HG03135 (cell line): ENCODE data around the gene CREBL2.
A peak's percentile ranks its signal among the peaks of the same experiment; 100 is the strongest.
"Not testable (repeated sequence)": the region's sequence is repeated elsewhere in the genome, so short reads cannot be mapped to it uniquely, and the experiment has no call there.

Source experiments
- ATAC-seq: cut with Tn5 transposase; IDR thresholded peaks from one replicate; pipeline ENCODE4 v1.9.1; 2021; ENCODE audit warnings: mild to moderate bottlenecking, moderate library complexity; ENCODE audit not compliant: unreplicated experiment

Gene CREBL2

GRCh38 chr12:12630850-12631249, 19.2 kb downstream of the CREBL2 start:
- no peak for ATAC-seq

DNA sequence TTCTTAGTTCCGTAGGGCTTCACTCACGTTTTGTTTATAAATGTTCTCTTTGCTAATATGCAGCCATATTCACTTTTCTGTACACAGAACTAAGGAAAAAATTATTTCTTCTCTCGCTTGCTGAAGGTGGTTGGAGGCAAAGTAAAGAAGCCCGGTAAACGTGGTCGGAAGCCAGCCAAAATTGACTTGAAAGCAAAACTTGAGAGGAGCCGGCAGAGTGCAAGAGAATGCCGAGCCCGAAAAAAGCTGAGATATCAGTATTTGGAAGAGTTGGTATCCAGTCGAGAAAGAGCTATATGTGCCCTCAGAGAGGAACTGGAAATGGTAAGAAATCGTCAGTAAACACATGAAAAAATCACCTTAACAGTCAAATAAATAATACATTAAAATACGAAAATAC, 24.0 kb downstream of the CREBL2 start:
- no peak for ATAC-seq

- ATAC-seq: no peak
Observed at GRCh38 chr12:12636641-12637040, 25.0 kb downstream of the CREBL2 start.

DNA sequence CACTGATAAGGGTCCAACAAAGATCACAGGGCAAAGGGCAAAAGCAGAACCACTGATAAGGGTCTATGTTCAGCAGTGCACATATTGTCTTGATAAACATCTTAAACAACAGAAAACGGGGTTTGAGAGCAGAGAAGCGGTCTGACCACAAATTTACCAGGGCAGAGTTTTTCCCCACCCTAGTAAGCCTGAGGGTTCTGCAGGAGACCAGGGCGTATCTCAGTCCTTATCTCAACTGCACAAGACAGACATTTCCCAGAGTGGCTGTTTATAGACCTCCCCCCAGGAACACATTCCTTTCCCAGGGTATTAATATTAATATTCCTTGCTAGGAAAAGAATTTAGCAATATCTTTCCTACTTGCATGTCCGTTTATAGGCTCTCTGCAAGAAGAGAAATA, 28.3 kb downstream of the CREBL2 start:
- ATAC-seq: not testable (repeated sequence)

GRCh38 chr12:12641650-12642049, 30.0 kb downstream of the CREBL2 start:
- ATAC-seq: no peak

GRCh38 chr12:12642916-12643315, 31.2 kb downstream of the CREBL2 start:
- no peak for ATAC-seq

DNA sequence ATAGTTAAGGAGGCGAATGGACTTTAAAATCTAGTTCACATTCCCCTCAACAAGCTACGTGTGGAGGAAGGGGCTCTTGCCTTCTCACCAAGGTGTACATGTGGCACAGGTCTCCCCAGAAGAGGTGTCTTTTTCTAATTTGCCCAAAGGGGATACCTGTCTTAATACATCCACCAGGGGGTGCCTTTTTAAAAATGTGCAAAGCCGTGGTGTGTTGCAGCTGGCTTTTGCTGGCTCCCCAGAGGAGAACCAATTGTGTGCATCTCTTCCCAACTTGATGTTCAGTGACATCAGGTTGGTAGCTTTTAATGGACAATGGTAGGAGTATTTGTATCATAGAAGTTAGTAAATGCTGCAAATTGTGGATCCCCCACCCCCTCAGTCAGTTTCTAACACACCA, 33.8 kb downstream of the CREBL2 start:
- peak; percentile 40 for ATAC-seq

DNA sequence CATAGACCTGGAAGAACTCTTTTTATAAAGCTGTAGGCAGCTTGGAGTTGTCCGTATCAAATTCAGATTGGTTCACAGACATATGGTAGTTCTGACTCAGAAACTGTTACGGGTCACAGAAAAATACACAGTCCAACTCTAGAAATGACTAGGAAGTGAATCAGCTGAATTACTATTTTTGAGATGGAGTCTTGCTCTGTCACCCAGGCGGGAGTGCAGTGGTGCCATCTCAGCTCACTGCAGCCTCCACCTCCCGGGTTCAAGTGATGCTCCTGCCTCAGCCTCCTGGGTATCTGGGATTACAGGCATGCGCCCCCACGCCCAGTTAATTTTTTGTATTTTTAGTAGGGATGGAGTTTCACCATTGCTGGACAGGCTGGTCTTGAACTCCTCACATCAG, 34.3 kb downstream of the CREBL2 start:
- ATAC-seq: peak; percentile 60

DNA sequence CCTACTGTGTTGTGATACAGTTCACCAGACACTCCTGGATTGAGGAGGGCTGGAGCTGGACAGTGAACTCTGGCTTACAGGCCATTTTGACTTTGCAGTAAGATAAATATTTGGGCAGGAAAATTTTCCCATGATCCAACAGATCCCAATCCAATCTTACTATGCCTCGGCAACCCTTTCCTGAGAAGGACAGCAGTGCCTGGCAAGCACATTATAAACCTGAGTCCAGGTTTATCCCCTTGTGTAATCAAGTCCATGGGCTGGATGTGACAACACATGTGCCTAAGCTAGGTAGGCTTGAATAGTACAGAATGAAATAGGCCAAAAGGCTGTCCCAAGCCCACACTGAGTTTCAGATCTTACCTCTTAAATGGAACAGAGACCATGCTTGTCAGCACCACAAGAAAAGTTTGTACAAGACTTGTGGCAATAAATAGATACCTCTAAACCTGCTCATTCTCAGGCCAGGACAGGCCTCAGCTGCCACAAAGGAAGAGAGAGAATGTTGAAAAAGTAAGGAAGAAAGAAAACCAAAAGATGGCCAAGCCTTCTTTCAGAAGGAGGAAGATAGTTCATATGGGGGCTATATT, 34.9 kb downstream of the CREBL2 start:
- no peak for ATAC-seq

- no peak for ATAC-seq
Observed at GRCh38 chr12:12648284-12648683, 36.6 kb downstream of the CREBL2 start.

- no peak for ATAC-seq
Observed at GRCh38 chr12:12648951-12649650, 37.4 kb downstream of the CREBL2 start.

GRCh38 chr12:12651752-12652151, 40.1 kb downstream of the CREBL2 start:
- ATAC-seq: no peak

DNA sequence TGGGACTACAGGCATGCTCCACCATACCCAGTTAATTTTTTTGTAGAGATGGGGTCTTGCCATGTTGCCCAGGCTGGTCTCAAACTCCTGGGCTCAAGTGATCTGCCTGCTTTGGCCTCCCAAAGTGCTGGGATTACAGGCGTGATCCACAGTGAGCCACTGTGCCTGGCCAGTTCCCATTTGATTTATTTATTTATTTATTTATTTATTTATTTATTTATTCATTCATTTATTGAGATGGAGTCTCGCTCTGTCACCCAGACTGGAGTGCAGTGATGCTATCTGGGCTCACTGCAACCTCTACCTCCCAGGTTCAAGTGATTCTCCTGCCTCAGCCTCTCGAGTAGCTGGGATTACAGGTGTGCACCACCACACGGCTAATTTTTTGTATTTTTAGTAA, 41.0 kb downstream of the CREBL2 start:
- ATAC-seq: not testable (repeated sequence)

- no peak for ATAC-seq
Observed at GRCh38 chr12:12653922-12654321, 42.2 kb downstream of the CREBL2 start.

DNA sequence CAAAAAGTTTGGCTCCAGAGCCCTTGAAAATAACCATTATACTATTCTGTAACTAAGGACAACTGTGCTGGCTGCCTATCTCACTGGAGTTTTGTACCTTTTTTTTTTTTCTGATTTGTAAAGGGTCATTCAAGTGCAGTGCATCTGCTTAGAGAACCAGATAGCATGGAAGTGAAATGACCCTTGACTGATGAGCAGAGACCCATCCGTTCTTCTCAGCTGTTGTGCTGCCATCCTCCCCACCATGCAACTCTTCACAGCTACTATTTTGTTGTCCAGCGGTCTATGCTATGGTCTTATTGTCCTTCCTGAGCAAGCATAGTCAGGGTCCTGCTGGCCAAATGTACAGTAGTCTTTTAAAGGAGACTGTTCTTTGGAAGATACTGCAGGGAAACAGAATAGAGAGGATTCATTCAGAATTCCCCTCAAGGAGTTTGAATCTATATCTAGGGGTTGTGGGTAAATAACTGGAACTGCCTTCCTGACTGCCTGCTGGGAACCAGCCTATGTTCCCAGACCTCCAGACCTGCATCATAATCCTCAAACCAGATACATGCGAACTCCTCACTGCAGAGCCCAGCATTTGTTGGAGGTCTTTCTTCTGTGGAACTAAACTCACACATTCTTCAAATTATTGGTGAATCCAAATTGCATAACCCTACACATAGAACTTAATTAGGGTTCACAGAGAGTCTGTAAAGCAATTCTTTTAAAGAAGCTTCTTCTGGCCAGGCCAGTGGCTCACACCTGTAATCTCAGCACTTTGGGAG, 43.2 kb downstream of the CREBL2 start:
- ATAC-seq: no peak

DNA sequence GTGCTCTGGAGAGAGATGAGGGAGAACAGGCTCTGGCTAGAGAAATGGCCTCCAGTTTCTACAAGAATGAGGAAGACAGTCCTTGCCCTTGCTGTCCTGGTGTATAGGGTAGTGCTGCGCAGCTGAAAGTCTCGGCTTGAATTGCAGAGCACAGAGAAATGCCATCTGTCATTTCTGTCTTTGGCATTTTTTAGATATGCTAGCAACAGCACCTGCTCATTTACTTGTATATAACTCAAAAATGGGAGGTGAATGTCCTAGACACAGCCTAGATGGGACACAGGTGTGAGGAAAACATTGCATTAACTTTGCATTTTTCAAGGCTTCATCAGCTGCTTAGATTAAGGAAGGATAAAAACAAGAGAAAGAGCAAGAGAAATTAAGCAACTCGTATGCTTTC, 48.5 kb downstream of the CREBL2 start:
- no peak for ATAC-seq

DNA sequence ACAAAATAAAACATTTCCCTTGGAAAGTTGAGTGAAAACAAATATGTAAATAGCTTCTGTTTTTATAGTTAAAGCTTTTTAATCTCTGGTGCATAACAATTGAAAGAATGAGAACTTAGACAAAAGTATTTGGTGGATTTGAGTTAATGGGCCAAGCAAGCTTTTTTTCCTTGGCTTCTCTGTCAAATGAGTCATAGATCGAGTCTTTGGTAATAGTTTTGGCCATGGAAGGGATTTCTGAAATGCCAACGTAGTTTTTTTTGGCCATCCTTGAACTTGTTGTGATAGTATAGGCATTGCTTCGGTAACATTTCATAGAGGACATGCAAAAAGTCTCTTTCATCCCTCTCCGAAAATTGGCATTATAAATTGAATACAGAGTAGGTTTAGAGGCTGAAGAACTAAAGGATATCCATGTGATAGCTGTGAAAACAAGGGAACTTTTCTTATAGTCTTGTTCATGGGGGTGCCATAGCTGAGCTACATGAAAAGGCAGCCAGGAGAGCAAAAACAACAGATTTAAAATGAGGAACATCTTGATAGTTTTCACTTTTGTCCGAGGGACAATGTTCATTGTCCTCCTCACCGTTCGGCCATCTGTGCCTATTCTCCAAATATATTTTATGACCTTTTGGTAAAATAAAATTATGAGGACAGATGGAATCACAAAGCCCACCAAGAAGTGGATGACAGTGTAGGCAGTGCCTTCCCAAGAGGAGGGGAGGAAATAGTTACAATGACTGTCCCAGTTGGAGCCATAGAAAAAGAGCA, 49.6 kb downstream of the CREBL2 start:
- no peak for ATAC-seq

DNA sequence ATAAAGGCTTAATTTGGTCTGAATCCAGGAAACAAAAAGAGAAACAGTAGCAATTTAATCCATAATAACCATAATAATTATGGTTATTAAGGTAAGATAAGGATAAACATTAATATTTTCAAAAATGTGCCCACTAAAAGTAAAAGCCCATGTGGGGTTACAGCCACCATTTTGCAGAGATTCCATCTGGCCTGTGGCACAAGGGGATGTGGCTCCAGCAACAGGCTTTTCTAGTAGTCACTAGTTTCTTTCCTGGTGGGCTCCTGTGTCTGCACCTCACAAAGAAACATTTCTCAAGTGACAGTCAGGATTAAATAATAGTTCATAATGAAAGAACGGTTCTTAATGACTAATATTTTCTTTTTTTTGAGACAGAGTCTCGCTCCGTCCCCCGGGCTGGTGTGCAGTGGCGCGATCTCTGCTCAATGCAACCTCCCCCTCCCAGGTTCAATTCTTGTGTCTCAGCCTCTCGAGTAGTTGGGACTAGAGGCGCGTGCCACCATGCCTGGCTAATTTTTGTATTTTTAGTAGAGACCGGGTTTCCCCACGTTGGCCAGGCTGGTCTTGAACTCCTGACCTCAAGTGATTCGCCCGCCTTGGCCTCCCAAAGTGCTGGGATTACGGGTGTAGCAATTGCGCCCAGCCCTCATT, 52.1 kb downstream of the CREBL2 start:
- ATAC-seq: no peak

DNA sequence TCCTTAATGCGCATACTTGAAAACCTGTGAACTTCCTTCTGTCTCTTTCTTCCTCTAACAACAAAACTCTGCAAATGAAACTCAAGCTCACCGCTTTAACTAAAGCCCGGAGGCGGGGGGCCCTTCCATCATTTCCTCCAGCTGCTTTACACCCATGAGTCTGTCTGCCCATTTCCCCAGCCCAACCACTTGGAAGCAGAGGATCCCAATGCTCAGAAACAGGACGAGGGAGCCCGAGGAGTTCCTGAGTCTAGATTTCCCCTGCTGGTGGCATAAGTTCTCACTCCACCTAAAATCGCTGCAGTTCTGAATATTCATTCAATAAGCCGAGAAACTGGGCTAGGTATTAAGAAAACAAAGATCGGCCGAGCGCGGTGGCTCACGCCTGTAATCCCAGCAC, 53.5 kb downstream of the CREBL2 start:
- ATAC-seq: no peak

DNA sequence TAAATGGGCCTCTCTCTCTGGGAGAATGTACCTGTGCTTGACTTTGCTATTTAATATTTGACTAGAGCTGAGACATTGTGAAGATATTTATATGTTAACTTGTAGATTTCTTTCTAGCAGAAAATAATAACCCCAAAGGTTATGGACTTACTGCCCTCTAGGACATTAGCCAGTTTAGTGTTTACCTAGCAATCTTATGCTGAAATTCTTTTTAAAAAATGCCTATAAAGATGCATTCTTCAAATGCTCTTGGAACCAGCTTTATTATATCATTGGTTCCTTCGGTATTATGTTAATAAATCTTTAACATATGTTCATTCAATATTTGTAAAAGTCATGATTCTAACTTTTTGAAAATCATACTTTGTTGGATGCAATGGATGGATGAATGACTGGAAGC, 56.3 kb downstream of the CREBL2 start:
- ATAC-seq: no peak

- ATAC-seq: no peak
Observed at GRCh38 chr12:12669020-12669419, 57.3 kb downstream of the CREBL2 start.
